ENCODE results near the gene ZNF469. TPM values are rescaled to one million over a fixed set of nuclear protein-coding genes. Genes with fewer than 3 reads are reported as not detected.

Gene ZNF469
- total and polyA plus RNA-seq, 2 of the 13 experiments (the other 11 are each of a cell fraction or from before 2014, with no cell fraction given) = not detected

GRCh38 chr16:88387941-88388627, 5.3 kb downstream of the ZNF469 start (continued):
- TF ChIP-seq ZNF547 (CRISPR knock-in tag; IDR thresholded peaks at IDR 0.05) = 0 out of 2 replicates have a peak, but pooled peaks have one; percentile 59
- TF ChIP-seq XRCC5 (optimal IDR thresholded peaks at IDR 0.05; ENCODE audit: low read length) = no peak
- TF ChIP-seq MNT (IDR thresholded peaks at IDR 0.05) = no peak
- TF ChIP-seq PCBP1 (IDR thresholded peaks at IDR 0.05; ENCODE audit: borderline replicate concordance, low read depth, low read length) = no peak
- TF ChIP-seq NR2F6 (IDR thresholded peaks at IDR 0.05) = no peak
- no peak for TF ChIP-seq NR2F6 (CRISPR knock-in tag; IDR thresholded peaks at IDR 0.05)
- no peak for TF ChIP-seq ZNF160 (CRISPR knock-in tag; IDR thresholded peaks at IDR 0.05)
- peak; percentile 92 for TF ChIP-seq HIC2 (CRISPR knock-in tag; IDR thresholded peaks at IDR 0.05; ENCODE audit: low read depth)
- no peak for TF ChIP-seq ZNF710 (CRISPR knock-in tag; IDR thresholded peaks at IDR 0.05; ENCODE audit: borderline replicate concordance)
- no peak for TF ChIP-seq ZBTB43 (CRISPR knock-in tag; conservative IDR thresholded peaks at IDR 0.05)
- TF ChIP-seq HINFP (CRISPR knock-in tag; IDR thresholded peaks at IDR 0.05; ENCODE audit: low read depth) = no peak
- TF ChIP-seq ZNF274 (CRISPR knock-in tag; IDR thresholded peaks at IDR 0.05) = 0 out of 2 replicates have a peak, but pooled peaks have one; percentile 22
- no peak for TF ChIP-seq ZBED4 (CRISPR knock-in tag; IDR thresholded peaks at IDR 0.05; ENCODE audit: borderline replicate concordance)
- TF ChIP-seq HNRNPLL (IDR thresholded peaks at IDR 0.05; ENCODE audit: low read depth, low read length, poor library complexity, severe bottlenecking) = peak; percentile 34
- TF ChIP-seq AGO2 (optimal IDR thresholded peaks at IDR 0.05; ENCODE audit: low read depth, low read length) = no peak
- TF ChIP-seq FLYWCH1 (CRISPR knock-in tag; IDR thresholded peaks at IDR 0.05) = no peak
